ENCODE results near the gene CASZ1.

Gene CASZ1

DNA sequence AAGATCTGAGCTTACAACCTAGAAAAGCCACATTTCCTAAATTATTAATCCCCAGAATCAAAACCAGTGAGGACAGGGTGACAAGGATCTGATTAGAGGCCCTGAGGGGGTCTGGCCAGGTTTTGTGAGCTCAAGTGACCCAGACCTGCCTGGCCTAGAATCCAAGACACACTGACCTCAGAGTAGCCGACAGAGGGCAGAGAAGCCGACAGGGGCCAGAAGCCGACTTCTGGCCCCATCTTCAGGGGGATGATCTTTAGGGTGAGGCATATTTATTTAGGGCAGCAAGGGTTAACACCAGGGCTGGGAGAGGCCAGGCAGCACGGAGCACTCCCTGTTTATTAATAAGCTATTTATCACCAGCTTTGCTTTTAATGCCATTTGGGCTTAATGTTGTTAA lies 45.3 kb downstream of the CASZ1 start:
- no peak for DNase-seq (ENCODE audit: low read depth in 3 of 3)

DNA sequence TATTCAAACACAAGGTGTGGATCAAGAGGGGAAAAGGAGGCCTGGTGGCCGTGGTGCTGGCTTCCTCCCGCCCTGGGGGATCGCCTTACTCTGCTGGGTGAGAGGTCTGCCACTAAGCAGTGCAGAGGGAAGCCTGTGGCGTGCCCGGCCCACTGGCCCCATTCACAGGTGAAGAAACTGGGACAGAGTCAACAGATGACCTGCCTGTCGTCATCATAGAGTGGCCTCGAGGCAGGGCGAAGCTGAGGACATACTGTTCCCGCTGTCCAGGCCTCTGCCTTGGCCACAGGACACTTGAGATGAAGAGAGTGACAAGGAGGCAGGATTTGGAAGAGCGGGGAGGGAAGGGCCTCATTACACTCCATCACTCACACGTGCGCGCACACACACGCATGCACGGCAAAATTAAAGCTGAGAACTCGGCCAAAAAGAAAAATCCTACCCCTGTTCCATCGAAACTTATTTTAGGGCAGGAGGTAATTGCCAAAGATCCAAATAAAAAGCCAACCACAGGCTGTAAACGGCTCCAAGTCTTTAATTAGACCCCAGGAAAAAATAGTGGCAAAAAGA lies 50.5 kb downstream of the CASZ1 start:
- no peak for DNase-seq (ENCODE audit: low read depth in 3 of 3)

GRCh38 chr1:10745383-10745782 lies 51.1 kb downstream of the CASZ1 start:
- DNase-seq (ENCODE audit: low read depth in 3 of 3), result no peak

GRCh38 chr1:10744654-10745238 lies 51.7 kb downstream of the CASZ1 start:
- DNase-seq (ENCODE audit: low read depth in 3 of 3), result no peak

DNA sequence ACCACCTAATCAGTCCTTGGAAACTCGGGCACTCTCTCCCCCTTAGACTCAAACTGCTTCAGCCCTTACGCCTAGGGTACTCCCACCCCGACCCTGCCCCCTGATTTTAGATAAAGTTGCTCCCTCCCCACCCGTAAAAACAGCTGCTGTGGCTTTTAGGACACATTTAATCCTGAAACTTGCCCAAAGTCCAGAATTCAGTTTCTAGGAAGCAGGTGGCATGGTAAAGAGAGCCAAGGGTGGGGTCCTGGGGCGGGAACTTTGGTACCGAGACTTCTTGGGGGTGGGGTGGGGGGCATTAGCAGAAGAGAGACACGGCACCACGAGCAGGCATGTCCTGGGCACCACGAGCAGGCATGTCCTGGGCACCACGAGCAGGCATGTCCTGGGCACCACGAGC lies 52.4 kb downstream of the CASZ1 start:
- no peak for DNase-seq (ENCODE audit: low read depth in 3 of 3)

- DNase-seq (ENCODE audit: low read depth in 3 of 3), result no peak
Measured at GRCh38 chr1:10741696-10742095, 54.8 kb downstream of the CASZ1 start.

GRCh38 chr1:10740123-10740522 lies 56.3 kb downstream of the CASZ1 start:
- DNase-seq (ENCODE audit: low read depth in 3 of 3), result no peak

GRCh38 chr1:10739589-10739988 lies 56.9 kb downstream of the CASZ1 start:
- DNase-seq (ENCODE audit: low read depth in 3 of 3), result no peak

GRCh38 chr1:10738061-10739058 lies 58.1 kb downstream of the CASZ1 start:
- no peak for DNase-seq (ENCODE audit: low read depth in 3 of 3)

GRCh38 chr1:10737651-10738050 lies 58.8 kb downstream of the CASZ1 start:
- no peak for DNase-seq (ENCODE audit: low read depth in 3 of 3)

- DNase-seq (ENCODE audit: low read depth in 3 of 3), result no peak
Measured at GRCh38 chr1:10736634-10737586, 59.5 kb downstream of the CASZ1 start.

DNA sequence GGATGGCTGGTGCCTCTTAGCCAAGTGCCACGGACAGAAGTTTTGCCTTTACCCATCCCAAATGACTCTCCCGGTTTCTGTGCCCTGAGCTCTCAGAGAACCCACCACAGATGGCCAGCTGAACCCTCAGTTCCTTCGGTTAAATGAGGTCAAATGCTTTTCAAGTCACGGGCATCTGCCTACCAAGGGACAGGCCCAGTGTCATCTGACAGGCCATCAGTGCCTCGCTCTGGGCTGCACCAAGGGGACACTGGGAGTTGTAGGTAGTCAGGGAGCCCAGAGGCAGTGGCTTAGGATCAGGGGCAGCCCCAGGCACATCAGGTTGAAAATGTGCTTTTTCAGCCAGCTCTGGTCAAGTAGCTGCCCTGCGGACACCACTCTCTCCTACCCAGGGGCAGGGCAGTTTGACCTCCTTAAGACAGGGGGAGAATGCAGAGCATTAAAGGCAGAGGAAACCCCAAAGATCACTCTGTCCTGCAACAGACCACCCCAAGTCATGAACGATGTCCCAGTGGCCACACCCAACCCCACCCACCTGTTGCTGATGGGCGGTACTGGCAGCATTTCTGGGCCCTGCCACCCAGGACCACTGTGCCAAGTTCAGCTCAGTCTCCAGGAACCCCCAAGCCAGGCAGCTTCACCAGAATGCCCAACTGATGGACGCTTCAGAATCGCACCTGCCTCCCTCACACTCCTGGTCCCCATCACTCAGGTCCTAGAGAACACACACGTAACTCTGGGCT lies 60.7 kb downstream of the CASZ1 start:
- no peak for DNase-seq (ENCODE audit: low read depth in 3 of 3)

- no peak for DNase-seq (ENCODE audit: low read depth in 3 of 3)
Measured at GRCh38 chr1:10734962-10735544, 61.4 kb downstream of the CASZ1 start.

DNA sequence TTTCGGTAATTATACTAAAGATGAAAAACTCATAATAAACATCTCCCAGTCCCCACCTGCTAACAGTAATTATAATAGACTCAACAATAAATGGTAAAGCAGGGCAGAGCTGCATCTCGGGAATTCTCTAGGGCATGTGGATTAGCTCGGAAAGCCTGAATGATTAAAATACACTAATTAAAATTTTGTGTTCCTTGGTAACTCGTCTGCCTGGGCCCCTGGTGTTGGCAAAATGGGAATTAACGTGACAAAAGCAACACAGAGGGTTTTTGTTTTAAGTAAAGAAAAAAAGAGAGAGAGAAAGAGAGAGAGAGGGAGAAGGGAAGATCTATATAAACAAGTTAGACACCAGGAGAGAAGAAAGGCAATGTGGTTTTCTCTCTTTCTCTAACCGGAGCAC lies 62.1 kb downstream of the CASZ1 start:
- DNase-seq (ENCODE audit: low read depth in 3 of 3), result no peak

DNA sequence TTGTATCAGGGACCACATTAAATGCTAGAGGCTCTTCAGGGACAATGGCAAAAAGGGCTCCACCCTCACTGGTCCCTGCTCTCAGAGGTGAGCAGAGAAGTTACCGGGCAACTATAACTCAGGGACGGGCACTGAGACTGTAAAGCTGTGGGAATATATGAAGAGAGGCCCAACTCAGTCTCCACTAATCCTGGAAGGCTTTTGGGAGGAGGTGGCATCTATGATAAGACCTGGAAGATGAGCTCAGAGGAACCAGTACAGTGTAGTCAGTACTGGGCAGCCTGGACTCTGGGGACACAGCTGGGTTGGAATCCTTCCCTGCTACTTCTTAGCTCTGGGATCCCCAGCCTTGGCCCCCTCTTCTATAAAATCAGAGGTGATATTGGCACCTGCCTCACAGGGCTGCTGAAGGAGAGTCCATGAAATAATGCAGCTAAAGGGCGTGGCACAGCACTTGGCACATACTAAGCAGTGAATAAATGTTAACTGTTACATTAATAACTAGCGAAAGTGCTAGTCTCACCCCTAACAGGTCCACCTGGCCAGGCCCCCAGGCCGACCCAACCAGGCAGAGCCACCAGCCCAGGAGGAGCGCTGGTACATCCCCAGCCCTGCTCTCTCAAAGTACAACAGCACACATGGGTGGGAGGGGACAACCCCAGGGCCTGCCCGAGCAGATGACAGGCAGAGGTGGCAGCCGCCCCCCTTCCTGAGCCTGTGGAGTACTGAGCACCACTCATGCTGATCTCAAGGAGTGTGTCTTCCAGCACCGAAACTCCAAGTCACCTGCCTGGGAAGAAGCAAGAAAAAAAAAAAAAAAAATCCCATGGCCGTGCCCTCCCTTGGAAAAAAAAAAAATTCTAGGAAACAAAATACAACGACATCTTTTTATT lies 62.7 kb downstream of the CASZ1 start:
- peak; percentile 5 to 57 (median 52) for DNase-seq (ENCODE audit: low read depth in 3 of 3)

- DNase-seq (ENCODE audit: low read depth in 3 of 3), result no peak
Measured at GRCh38 chr1:10730985-10731384, 65.5 kb downstream of the CASZ1 start.

GRCh38 chr1:10728595-10729410 lies 67.6 kb downstream of the CASZ1 start:
- no peak for DNase-seq (ENCODE audit: low read depth in 3 of 3)

DNA sequence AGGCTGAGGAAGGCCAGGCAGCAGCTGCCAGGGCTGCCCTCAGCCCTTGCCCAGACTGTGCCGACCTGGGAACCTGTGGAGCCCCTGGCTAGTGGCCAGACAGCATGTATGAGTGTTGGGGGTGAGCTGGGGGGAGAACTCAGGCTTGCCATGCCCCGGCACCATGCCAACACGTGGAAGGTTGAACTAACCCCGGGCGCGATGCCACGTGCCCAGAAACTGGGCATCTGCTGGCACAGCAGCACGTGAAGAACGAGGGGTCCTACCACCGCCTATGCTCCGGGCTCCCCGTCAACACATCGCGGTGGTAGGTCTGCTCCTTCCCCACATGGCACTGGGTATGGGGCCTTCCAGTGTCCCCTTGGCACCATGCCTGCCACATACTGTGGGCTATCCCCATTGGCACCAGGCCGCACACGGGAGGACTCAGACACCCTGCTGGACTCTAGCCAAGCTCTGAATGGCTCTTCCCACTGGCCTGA lies 68.7 kb downstream of the CASZ1 start:
- no peak for DNase-seq (ENCODE audit: low read depth in 3 of 3)

GRCh38 chr1:10726355-10726754 lies 70.1 kb downstream of the CASZ1 start:
- no peak for DNase-seq (ENCODE audit: low read depth in 3 of 3)

All from stimulated activated CD4-positive, alpha-beta T cell treated with anti-CD3 and anti-CD28 coated beads, TNF-alpha, amount 100 ng/mL, for 48 hours (primary cell).